HG02870 (cell line): Measurements from ENCODE around the gene MPDU1.
A peak's percentile ranks its signal among the peaks of the same experiment; 100 is the strongest.

ENCODE experiments used
- ATAC-seq: cut with Tn5 transposase; IDR thresholded peaks from one replicate; pipeline ENCODE4 v1.9.1; 2021; ENCODE audit warnings: mild to moderate bottlenecking, moderate library complexity; ENCODE audit not compliant: unreplicated experiment

MPDU1 gene

GRCh38 chr17:7583253-7584109 lies at the start of gene MPDU1:
Gene MPDU1, plus strand, starts transcription at chr17:7583852. Its CDS starts 11 bp downstream, at chr17:7583863.
- ATAC-seq: peak; percentile 70

DNA sequence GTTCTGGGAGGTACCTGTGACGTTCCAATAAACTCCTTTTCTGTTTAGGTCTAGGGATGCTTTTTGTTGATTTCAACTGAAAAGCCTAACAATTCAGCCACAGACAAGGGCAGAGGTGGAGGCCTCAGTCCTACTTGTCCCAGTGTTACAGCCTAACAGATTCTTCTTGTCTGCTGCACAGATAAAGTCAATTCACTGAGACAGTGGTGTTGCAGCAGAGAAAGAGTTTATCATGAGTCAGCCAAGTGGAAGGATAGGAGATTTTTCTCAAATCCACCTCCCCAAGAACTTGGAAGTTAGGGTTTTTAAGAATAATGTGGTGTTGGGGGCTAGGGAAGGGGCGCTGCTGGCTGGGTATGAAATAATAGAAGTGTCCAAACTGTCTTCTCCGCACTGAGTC lies 45.6 kb upstream of the MPDU1 start:
- ATAC-seq: no peak

- no peak for ATAC-seq
Measured at GRCh38 chr17:7538891-7539545, 44.6 kb upstream of the MPDU1 start.

GRCh38 chr17:7541074-7541621 lies 42.5 kb upstream of the MPDU1 start:
- no peak for ATAC-seq

DNA sequence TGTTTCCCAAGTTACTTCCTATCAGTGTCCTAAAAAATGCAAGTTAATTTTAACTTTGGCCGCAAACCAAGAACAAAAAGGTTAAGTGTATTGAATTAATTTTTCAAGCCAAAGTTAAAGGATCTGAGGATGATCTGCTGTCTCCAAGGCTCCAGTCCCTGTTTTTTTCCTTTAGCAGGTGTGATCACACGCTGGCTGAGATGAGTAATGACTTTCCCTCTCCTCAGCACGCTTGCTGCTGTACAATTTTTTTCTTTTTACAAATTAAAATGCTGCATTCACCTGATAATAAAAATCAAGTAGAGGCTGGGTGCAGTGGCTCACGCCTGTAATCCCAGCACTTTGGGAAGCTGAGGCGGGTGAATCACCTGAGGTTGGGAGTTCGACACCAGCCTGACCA lies 38.7 kb upstream of the MPDU1 start:
- ATAC-seq: no peak

- no peak for ATAC-seq
Measured at GRCh38 chr17:7548585-7549400, 34.9 kb upstream of the MPDU1 start, which contains the start of gene TNFSF12. Gene TNFSF12, plus strand, starts transcription at chr17:7549058. Its CDS starts 96 bp downstream, at chr17:7549154.

- no peak for ATAC-seq
Measured at GRCh38 chr17:7549401-7550055, 34.1 kb upstream of the MPDU1 start.

DNA sequence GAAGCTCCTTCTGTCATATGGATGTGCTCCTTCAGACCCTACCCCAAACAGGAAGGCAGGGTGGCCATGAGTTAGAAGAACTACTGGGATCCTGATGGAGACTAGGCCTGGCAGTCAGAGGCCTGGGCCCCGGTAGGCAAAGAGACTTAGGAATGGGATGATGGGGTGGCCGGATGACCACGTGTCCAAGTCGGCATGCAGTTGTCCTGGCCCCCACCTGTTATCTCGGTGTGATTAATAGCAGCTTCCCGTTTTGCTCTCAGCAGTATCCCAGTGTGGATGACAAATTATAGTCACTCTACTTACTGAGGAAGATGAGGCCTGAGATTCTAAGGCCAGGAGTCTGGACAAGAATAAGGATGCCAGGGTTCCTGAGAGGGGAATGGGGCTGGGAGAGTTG lies 33.3 kb upstream of the MPDU1 start:
- ATAC-seq: no peak

DNA sequence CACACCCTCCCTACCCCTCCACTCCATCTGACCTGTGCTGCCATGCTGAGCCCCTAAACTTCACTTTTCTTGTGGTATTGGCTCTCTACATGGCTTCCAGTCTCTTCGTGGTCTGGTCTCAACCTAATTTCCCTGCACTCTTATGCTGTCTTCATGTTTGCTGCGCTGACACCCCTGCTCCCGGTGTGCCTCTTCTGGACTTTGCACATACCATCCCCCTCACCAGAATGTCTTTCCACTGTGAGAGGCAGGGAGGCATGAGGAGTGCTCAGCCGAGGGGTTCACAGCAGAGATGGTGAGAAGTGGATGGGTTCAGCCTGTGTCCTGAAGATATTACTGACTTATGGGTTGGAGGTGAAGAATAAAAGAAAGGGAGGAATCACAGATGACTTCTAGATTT lies 32.3 kb upstream of the MPDU1 start:
- ATAC-seq: no peak

GRCh38 chr17:7552621-7553051 lies 31.0 kb upstream of the MPDU1 start:
- no peak for ATAC-seq

DNA sequence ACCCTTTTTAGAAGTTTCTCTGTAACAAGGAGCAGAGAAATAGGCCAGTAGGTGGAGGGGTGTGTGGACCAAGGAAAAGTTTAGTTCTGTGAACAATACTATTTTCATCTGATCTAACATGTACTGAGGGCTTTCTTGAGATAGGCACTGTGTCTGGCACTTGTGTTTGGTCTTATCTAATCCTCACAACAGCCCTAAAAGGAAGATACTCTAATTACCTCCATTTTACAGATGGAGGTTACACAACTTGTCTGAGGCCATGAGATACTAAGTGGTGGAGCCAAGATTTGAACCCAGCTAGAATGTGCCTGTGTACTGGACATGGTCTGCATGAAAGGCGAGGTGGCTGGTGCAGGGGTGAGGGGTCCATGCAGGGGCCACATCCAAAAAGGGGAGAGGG lies 30.3 kb upstream of the MPDU1 start:
- no peak for ATAC-seq

GRCh38 chr17:7555320-7555948 lies 28.2 kb upstream of the MPDU1 start:
- ATAC-seq: no peak

DNA sequence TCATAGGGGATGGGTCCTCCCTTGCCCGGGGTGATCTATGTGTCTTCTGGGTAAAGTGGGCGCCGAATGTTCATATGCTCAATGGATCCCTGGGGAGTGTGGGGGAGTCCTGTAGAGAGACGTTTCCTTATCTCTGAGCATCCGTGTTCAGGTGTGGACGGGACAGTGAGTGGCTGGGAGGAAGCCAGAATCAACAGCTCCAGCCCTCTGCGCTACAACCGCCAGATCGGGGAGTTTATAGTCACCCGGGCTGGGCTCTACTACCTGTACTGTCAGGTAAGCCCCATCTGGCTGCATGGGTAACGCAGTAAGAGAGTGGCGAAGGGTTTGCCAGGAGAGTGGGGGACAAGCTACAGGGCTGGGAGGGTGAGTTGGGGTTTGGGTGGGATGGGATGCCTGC lies 27.0 kb upstream of the MPDU1 start:
- no peak for ATAC-seq

DNA sequence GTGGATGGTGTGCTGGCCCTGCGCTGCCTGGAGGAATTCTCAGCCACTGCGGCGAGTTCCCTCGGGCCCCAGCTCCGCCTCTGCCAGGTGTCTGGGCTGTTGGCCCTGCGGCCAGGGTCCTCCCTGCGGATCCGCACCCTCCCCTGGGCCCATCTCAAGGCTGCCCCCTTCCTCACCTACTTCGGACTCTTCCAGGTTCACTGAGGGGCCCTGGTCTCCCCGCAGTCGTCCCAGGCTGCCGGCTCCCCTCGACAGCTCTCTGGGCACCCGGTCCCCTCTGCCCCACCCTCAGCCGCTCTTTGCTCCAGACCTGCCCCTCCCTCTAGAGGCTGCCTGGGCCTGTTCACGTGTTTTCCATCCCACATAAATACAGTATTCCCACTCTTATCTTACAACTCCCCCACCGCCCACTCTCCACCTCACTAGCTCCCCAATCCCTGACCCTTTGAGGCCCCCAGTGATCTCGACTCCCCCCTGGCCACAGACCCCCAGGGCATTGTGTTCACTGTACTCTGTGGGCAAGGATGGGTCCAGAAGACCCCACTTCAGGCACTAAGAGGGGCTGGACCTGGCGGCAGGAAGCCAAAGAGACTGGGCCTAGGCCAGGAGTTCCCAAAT lies 26.4 kb upstream of the MPDU1 start:
- ATAC-seq: no peak

GRCh38 chr17:7557775-7558543 lies 25.7 kb upstream of the MPDU1 start:
- no peak for ATAC-seq

DNA sequence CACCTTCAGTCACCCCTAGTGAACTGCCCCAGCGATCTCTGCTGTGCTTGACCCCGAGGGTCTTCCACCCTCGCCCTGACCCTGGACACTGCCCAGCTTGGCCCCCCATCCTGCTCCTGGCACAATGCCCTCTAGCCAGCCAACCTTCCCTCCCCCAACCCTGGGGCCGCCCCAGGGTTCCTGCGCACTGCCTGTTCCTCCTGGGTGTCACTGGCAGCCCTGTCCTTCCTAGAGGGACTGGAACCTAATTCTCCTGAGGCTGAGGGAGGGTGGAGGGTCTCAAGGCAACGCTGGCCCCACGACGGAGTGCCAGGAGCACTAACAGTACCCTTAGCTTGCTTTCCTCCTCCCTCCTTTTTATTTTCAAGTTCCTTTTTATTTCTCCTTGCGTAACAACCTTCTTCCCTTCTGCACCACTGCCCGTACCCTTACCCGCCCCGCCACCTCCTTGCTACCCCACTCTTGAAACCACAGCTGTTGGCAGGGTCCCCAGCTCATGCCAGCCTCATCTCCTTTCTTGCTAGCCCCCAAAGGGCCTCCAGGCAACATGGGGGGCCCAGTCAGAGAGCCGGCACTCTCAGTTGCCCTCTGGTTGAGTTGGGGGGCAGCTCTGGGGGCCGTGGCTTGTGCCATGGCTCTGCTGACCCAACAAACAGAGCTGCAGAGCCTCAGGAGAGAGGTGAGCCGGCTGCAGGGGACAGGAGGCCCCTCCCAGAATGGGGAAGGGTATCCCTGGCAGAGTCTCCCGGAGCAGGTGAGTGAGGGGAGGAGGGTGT lies 24.9 kb upstream of the MPDU1 start, which contains the start of gene TNFSF13:
Gene TNFSF13 (plus strand): TSS at position 207 of the 776 bp plus-strand sequence. CDS start 290 bp downstream, at position 497.
- ATAC-seq: no peak

DNA sequence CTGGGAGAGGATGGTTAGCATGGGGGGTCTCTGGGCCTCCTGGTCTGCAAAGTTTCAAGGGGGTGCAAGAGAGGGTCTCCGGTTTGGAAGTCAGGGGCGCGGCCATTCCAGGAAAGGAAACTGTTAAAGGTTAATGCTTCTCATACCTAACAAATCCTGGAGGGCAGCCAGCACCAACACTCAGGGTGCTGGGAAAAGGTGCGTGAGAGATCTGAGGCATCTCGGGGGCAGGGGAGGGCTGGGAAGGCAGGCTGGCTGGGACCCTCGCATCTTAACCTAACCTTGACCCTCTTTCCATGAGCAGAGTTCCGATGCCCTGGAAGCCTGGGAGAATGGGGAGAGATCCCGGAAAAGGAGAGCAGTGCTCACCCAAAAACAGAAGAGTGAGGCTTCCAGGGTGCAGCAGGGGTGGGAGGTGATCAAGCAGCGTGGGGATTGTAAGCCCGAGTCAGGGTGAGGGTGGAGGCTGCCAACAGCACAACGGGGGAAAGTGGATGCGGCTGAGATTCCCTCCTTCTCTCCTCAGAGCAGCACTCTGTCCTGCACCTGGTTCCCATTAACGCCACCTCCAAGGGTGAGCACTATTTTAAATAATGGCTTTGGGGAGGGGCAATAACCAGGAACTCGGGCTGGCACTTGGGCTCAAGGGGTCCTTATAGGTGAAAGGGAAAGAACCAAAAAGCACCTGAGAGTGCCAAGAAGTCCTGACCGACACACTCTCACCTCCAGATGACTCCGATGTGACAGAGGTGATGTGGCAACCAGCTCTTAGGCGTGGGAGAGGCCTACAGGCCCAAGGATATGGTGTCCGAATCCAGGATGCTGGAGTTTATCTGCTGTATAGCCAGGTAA lies 24.1 kb upstream of the MPDU1 start:
- ATAC-seq: no peak
